ENCODE measurements around the gene PLA2G2A. TPM values are rescaled to one million over a fixed set of nuclear protein-coding genes. Genes with fewer than 3 reads are reported as not detected.
"Not testable (repeated sequence)": the region's sequence is repeated elsewhere in the genome, so short reads cannot be mapped to it uniquely, and the experiment has no call there.

PLA2G2A gene, protein sequence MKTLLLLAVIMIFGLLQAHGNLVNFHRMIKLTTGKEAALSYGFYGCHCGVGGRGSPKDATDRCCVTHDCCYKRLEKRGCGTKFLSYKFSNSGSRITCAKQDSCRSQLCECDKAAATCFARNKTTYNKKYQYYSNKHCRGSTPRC
- total RNA-seq: under 1 TPM in 1 of 3 donors, not detected in 2; 0.24 TPM

DNA sequence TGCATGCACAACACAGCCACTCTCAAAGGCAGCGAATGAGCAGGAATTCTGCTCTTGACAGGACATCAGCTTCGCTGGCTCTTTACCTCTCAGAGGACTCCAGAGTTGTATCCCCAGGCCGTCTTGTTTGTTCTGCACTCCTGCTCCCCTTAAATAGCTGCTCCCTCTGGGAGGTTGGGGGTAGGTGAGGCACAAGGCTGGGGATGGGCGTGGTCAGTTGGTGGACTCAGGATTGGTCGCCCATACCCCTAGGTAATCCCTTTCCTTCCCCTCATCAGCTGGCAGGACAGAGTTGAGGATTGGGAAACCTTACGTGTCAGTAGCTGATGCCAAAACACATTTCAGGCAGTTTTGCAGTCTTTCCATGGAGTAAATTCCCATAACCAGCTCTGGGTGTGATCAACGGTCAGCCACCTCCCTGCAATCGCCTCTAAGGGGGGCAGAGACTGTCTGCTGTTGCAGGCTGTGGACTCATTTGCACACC lies at the start of gene PLA2G2A:
PLA2G2A (minus strand) TSS at position 125 of the 484 bp plus-strand sequence. CDS start 845 bp downstream, outside the sequence.
- no peaks in the 10 kb centered on the region for H3K9me3 Mint-ChIP-seq
- H3K4me1 Mint-ChIP-seq (ENCODE audit: low read depth): peaks cover 2% of the 10 kb centered on the region
- H3K36me3 Mint-ChIP-seq (ENCODE audit: insufficient read depth): no peaks in the 10 kb centered on the region
- DNase-seq (no peak), ATAC-seq (no peak)
- no peak within 1 kb of the TSS for H3K4me3 Mint-ChIP-seq
- H3K27me3 Mint-ChIP-seq (ENCODE audit: low read depth): peaks cover 29% of the 10 kb centered on the region

DNA sequence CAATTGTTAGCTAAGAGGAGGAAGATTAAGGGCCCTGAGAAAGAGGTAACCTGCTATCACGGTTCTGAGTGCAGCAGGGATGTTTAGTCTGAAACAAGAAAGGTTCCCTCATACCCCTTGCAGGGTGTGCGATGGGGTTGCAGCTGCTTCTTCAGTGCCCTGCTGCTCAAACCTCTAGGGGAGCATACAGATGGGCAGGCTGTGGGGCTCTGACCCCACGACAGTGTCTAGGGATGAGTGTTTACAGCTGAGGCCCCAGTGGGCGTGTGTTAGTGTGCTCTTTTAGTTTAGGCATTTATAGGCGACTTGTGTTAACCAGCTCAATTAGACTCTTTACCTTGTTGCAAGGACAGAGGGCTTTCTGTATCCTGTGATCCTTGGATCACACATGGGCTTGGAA lies 49.3 kb upstream of the PLA2G2A start:
- no peaks in the 10 kb centered on the region for H3K36me3 Mint-ChIP-seq (ENCODE audit: insufficient read depth)
- DNase-seq: no peak
- H3K4me3 Mint-ChIP-seq: no peak overlapping the region
- H3K27me3 Mint-ChIP-seq (ENCODE audit: low read depth): peaks cover 61% of the 10 kb centered on the region
- no peak for ATAC-seq
- H3K9me3 Mint-ChIP-seq: peaks cover 4% of the 10 kb centered on the region
- H3K4me1 Mint-ChIP-seq (ENCODE audit: low read depth): no peaks in the 10 kb centered on the region

DNA sequence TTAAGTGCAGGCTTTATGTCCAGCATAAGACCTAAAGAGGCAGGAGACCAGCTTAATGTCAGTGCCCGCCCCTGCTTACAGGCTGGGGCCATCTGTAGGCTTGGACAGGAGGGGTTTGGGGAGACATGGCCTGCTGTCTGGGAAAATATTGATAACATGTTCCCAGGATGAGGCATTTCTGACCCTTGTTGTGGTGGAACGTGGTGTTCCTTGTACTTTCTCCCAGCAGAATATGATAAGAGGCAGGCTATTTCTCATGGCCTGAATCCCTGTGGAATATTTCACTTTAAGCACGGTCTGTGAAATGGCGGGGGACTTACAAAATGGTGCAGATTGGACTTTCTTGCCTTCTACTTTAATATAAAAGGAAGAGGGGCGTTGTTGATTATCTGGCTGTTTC lies 48.7 kb upstream of the PLA2G2A start:
- H3K4me3 Mint-ChIP-seq: no peak overlapping the region
- peaks cover 4% of the 10 kb centered on the region for H3K9me3 Mint-ChIP-seq
- no peaks in the 10 kb centered on the region for H3K36me3 Mint-ChIP-seq (ENCODE audit: insufficient read depth)
- peaks cover 59% of the 10 kb centered on the region for H3K27me3 Mint-ChIP-seq (ENCODE audit: low read depth)
- no peaks in the 10 kb centered on the region for H3K4me1 Mint-ChIP-seq (ENCODE audit: low read depth)
- ATAC-seq (no peak), DNase-seq (no peak)

DNA sequence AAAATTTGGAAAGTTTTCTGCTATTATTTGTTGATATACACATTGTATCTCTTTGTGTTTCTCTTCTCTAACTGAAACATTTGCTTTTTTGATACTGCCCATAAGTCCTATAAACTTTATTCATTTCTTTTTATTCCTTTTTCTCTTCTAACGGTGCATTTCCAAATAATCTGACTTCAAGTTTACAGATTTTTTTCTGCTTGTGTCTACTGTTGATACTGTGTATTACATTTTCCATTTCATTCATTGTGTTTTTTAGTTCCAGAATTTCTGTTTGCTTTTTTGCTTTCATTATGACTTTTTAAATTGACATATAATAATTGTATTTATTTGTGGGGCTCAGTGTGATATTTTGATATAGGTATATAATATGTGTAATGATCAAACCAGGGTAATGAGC lies 38.3 kb upstream of the PLA2G2A start:
- ATAC-seq: no peak
- Mint-ChIP-seq H3K9me3 (peaks cover 24% of the 10 kb centered on the region), H3K4me1 (ENCODE audit: low read depth) (no peaks in the 10 kb centered on the region), H3K36me3 (ENCODE audit: insufficient read depth) (no peaks in the 10 kb centered on the region), H3K4me3 (no peak overlapping the region), H3K27me3 (ENCODE audit: low read depth) (peaks cover 8% of the 10 kb centered on the region)
- DNase-seq: no peak

DNA sequence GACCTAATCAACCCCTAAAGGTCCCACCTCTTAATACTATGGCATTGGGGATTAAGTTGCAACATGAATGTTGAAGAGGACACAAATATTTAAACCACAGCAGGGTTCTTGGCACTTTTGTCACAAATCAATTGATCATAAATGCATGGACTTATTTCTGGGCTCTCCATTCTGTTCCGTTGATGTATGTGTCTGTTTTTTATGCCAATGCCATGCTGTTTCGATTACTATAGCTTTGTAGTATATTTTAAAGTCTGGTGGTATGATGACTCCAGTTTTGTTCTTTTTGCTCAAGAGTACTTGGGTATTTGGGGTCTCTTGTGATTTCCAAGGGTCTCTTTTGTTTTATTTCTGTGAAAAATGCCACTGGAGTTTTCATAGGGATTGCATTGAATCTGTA lies 34.7 kb upstream of the PLA2G2A start:
- Mint-ChIP-seq H3K27me3 (ENCODE audit: low read depth) (peaks cover 3% of the 10 kb centered on the region), H3K36me3 (ENCODE audit: insufficient read depth) (no peaks in the 10 kb centered on the region), H3K9me3 (peaks cover 24% of the 10 kb centered on the region), H3K4me3 (no peak overlapping the region), H3K4me1 (ENCODE audit: low read depth) (no peaks in the 10 kb centered on the region)
- ATAC-seq (no peak), DNase-seq (no peak)

DNA sequence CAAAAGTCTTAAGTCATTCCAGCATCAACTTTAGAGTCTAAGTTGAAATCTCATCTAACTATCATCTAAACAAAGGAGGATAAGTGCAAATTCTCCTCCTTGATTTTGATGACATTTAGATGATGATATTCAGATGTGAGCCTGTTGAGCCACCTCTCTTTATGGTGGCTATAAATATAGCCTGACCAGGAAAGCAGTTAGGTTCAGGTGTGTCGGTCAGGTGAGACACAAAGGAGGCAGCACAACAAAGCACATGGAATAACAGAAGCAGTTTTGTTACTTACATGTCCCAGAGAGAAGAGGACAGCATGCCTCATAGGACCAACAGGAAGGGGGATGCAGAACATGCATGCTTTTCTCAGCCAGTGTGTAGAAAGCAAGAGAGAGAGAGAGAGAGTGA lies 30.6 kb upstream of the PLA2G2A start:
- ATAC-seq (no peak), DNase-seq (no peak)
- H3K9me3 Mint-ChIP-seq: peaks cover 4% of the 10 kb centered on the region
- no peak overlapping the region for H3K4me3 Mint-ChIP-seq
- no peaks in the 10 kb centered on the region for H3K4me1 Mint-ChIP-seq (ENCODE audit: low read depth)
- H3K36me3 Mint-ChIP-seq (ENCODE audit: insufficient read depth): no peaks in the 10 kb centered on the region
- H3K27me3 Mint-ChIP-seq (ENCODE audit: low read depth): peaks cover 17% of the 10 kb centered on the region

DNA sequence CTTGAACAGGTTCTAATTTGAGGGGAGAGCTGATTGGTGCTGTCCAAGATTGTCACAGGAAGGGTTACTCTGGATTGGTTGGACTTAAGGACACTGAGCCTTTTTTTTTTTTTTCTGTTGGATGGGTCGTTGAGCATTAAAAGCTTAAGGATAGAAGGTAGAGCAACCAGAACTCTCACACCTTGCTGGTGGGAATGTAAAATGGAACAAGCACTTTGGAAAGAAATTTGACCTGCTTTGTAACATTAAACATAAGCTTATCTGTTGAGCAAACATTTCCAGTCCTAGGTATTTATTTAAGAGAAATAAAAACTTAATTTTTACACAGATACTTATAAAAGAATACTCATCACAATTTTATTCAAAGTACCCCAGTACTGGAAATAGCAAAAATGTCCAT lies 29.8 kb upstream of the PLA2G2A start:
- peaks cover 24% of the 10 kb centered on the region for H3K27me3 Mint-ChIP-seq (ENCODE audit: low read depth)
- H3K4me3 Mint-ChIP-seq: no peak overlapping the region
- DNase-seq (no peak), ATAC-seq (no peak)
- peaks cover 2% of the 10 kb centered on the region for H3K9me3 Mint-ChIP-seq
- no peaks in the 10 kb centered on the region for H3K36me3 Mint-ChIP-seq (ENCODE audit: insufficient read depth)
- H3K4me1 Mint-ChIP-seq (ENCODE audit: low read depth): no peaks in the 10 kb centered on the region

DNA sequence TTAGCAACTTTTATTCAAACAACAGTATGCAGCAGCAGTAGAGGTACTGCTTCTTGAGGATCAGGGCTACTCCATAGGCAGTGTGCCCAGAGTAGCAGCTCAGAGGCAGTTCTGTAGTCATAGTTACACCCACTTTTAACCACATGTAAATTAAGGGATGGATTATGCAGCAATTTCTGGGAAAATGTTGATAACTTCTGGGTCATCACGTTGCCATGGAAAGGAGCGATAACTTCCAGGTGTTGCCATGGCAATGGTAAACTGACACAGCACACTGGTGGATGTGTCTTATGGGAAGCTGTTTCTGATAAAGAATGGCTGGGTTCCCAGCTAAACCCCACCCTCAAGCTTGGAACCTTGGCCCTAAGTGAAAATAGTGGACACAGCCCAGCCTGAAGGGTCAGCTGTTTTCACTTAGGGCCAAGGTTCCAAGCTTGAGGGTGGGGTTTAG lies 29.0 kb upstream of the PLA2G2A start:
- Mint-ChIP-seq H3K4me3 (no peak overlapping the region), H3K9me3 (peaks cover 4% of the 10 kb centered on the region), H3K4me1 (ENCODE audit: low read depth) (no peaks in the 10 kb centered on the region), H3K36me3 (ENCODE audit: insufficient read depth) (no peaks in the 10 kb centered on the region), H3K27me3 (ENCODE audit: low read depth) (peaks cover 29% of the 10 kb centered on the region)
- DNase-seq (no peak), ATAC-seq (no peak)

DNA sequence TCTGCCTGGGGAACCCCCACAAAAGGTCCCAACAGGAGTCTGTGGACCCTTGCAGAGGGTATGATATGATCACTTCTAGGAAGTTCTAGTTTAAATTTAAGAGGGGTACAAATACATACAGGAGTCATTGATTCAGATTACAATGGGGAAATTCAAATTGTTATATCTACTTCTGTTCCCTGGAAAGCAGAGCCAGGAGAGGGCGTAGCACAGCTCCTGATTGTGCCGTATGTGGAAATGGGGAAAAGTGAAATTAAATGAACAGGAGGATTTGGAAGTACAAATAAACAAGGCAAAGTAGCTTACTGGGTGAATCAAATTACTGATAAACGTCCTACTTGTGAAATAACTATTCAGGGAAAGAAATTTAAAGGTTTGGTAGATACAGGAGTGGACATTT lies 19.4 kb upstream of the PLA2G2A start:
- not testable (repeated sequence) for H3K4me3 Mint-ChIP-seq; DNase-seq; H3K9me3 Mint-ChIP-seq; H3K4me1 Mint-ChIP-seq (ENCODE audit: low read depth); ATAC-seq; H3K36me3 Mint-ChIP-seq (ENCODE audit: insufficient read depth)
- H3K27me3 Mint-ChIP-seq (ENCODE audit: low read depth): peaks cover 60% of the 10 kb centered on the region

DNA sequence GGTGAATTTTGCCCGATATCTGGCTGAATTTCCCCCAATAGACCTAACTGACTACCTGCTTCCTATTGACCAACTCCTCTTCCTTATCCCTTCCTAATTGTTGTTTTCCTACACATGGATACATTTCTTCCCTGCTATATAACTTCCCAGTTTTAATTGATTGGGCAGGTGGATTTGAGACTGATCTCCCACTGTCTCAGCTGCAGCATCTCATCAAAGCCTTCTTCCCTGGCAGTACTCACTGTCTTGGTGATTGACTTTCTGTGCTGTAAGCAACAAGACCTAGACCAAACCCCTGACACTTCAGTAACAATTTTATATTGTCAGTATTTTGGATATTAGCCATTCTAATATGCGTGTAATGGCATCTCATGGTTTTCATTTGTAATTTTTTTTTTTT lies 11.3 kb upstream of the PLA2G2A start:
- H3K27me3 Mint-ChIP-seq (ENCODE audit: low read depth): peaks cover 49% of the 10 kb centered on the region
- H3K9me3 Mint-ChIP-seq: no peaks in the 10 kb centered on the region
- DNase-seq (no peak), ATAC-seq (no peak)
- no peaks in the 10 kb centered on the region for H3K4me1 Mint-ChIP-seq (ENCODE audit: low read depth)
- no peaks in the 10 kb centered on the region for H3K36me3 Mint-ChIP-seq (ENCODE audit: insufficient read depth)
- no peak overlapping the region for H3K4me3 Mint-ChIP-seq

DNA sequence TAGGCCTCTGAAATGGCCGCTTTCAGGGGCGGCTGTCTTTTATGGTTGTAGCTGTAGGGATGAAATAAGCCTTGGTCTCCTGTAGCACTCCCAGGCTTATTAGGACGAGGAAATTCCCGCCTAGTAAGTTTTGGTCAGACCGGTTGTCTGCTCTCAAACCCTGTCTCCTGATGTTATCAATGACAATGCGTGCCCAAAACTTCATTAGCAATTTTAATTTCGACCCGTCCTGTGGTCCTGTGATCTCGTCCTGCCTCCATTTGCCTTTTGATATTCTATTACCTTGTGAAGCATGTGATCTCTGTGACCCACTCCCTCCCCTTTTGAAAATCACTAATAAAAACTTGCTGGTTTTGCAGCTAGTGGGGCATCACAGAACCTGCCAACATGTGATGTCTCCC lies 10.8 kb upstream of the PLA2G2A start:
- H3K36me3 Mint-ChIP-seq (ENCODE audit: insufficient read depth); ATAC-seq; DNase-seq; H3K9me3 Mint-ChIP-seq; H3K4me1 Mint-ChIP-seq (ENCODE audit: low read depth); H3K4me3 Mint-ChIP-seq: not testable (repeated sequence)
- H3K27me3 Mint-ChIP-seq (ENCODE audit: low read depth): peaks cover 49% of the 10 kb centered on the region

DNA sequence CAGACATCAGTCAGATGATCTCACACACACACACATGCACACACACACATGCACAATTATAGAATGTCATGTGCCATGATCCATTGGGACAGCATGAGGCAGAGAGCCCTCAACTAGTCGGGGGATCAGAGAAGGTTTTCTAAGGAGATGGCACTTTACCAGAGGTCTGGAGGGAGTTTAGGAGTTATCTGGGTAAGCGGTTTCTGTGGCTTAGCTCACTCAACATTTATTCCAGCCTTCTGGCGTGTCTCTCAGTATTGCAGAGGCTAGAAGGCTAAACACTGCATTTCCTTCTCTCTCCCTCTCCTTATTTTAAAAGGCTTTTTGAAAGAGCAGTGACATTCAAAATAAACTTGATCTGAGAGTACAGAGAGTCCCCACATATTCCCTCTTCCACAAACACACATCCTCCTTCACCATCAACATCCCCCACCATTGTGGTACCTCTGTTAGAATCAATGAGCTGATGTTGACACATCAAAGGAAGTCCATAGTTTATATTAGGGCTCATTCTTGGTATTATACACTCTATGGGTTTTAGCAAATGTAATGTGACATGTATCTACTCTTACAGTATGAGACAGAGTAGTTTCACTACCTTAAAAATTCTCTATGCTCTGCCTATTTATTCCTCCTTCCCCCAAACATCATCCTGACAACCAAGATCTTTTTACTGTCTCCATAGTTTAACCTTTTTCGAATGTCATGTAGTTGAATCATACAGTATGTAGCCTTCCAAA lies 9.0 kb upstream of the PLA2G2A start:
- DNase-seq: no peak
- H3K4me3 Mint-ChIP-seq: no peak overlapping the region
- ATAC-seq: no peak
- no peaks in the 10 kb centered on the region for H3K4me1 Mint-ChIP-seq (ENCODE audit: low read depth)
- no peaks in the 10 kb centered on the region for H3K9me3 Mint-ChIP-seq
- H3K36me3 Mint-ChIP-seq (ENCODE audit: insufficient read depth): no peaks in the 10 kb centered on the region
- H3K27me3 Mint-ChIP-seq (ENCODE audit: low read depth): peaks cover 37% of the 10 kb centered on the region

DNA sequence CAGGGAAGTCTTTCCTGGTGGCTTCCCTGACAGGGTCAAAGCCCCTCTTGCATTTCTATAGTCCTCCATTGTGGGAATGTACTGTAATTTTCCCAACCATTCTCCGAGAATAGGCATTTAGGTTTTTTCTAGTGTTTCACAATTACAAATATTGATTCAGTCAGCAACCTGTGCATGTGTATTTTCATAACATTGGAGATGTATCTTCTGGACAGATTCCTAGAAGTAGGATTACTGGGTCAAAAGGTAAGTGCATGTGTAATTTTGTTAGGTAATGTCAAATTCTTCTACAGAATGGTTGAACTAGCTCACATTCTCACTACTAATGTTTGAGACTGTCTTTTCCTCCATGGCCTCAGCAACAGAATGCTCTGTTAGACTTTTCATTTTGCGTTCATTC lies 8.3 kb upstream of the PLA2G2A start:
- ATAC-seq (no peak), DNase-seq (no peak)
- Mint-ChIP-seq H3K4me1 (ENCODE audit: low read depth) (no peaks in the 10 kb centered on the region), H3K9me3 (no peaks in the 10 kb centered on the region), H3K27me3 (ENCODE audit: low read depth) (peaks cover 31% of the 10 kb centered on the region), H3K36me3 (ENCODE audit: insufficient read depth) (no peaks in the 10 kb centered on the region), H3K4me3 (no peak overlapping the region)

DNA sequence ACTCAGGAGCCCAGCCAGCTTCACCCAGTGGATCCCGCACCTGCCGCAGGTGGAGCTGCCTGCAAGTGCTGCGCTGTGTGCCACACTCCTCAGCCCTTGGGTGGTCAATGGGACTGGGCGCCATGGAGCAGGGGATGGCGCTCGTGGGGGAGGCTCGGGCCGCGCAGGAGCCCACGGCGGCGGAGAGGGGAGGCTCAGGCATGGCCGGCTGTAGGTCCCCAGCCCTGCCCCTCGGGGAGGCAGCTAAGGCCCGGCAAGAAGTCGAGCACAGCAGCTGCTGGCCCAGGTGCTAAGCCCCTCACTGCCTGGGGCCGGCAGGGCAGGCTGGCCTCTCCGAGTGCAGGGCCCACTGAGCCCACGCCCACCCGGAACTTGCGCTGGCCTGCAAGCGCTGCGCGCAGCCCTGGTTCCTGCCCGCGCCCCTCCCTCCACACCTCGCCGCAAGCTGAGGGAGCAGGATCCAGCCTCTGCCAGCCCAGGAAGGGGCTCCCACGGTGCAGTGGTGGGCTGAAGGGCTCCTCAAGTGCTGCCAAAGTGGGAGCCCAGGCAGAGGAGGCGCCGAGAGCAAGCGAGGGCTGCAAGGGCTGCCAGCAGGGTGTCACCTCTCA lies 5.1 kb upstream of the PLA2G2A start:
- not testable (repeated sequence) for H3K9me3 Mint-ChIP-seq; H3K4me1 Mint-ChIP-seq (ENCODE audit: low read depth); H3K4me3 Mint-ChIP-seq; H3K36me3 Mint-ChIP-seq (ENCODE audit: insufficient read depth); DNase-seq; ATAC-seq
- peaks cover 17% of the 10 kb centered on the region for H3K27me3 Mint-ChIP-seq (ENCODE audit: low read depth)
